H1 (cell line): ENCODE results near the gene ADAMTS4.

ENCODE experiments used
- CEBPB ChIP-seq: IDR thresholded peaks from 2 replicates; pipeline ENCODE4 v1.6.1; 2012; ENCODE audit warnings: low read depth, low read length
- CREB1 ChIP-seq: IDR thresholded peaks from 2 replicates; pipeline ENCODE4 v1.6.1; 2012; ENCODE audit warnings: inconsistent platforms
- EP300 ChIP-seq, 2 experiments: IDR thresholded peaks; 1 replicate in 1 of 2; 2 replicates in 1 of 2; pipeline ENCODE4 v1.6.1; 2011 to 2012; ENCODE audit warnings: low read depth in 2 of 2, low read length in 2 of 2, mild to moderate bottlenecking in 2 of 2, borderline replicate concordance in 1 of 2, inconsistent platforms in 1 of 2, moderate library complexity in 1 of 2
- EZH2 ChIP-seq: fragments of 200-600 bp; sonication (generic); IDR thresholded peaks from 2 replicates; pipeline ENCODE4 v1.7.1; 2012; ENCODE audit warnings: low read depth, mild to moderate bottlenecking, moderate library complexity, low read length, inconsistent platforms; ENCODE audit not compliant: severe bottlenecking
- GTF2F1 ChIP-seq: IDR thresholded peaks from 2 replicates; pipeline ENCODE4 v1.6.1; 2012; ENCODE audit warnings: low read depth, low read length, improper control_type of control experiment, borderline replicate concordance
- HDAC6 ChIP-seq: IDR thresholded peaks from one replicate; pipeline ENCODE4 v1.7.1; 2012; ENCODE audit warnings: low read depth, mild to moderate bottlenecking, inconsistent platforms, low read length, moderate library complexity
- KDM5A ChIP-seq: fragments of 200-600 bp; IDR thresholded peaks from 2 replicates; pipeline ENCODE4 v1.7.1; 2012; ENCODE audit warnings: mild to moderate bottlenecking, low read length, inconsistent platforms, mixed read lengths
- POLR2A ChIP-seq, 2 experiments: IDR thresholded peaks; 1 replicate in 1 of 2; 2 replicates in 1 of 2; pipeline ENCODE4 v1.6.1; 2011; ENCODE audit warnings: low read depth in 2 of 2, low read length in 2 of 2, mild to moderate bottlenecking in 2 of 2; ENCODE audit errors: control extremely low read depth in 1 of 2
- POLR2AphosphoS5 ChIP-seq: IDR thresholded peaks from 2 replicates; pipeline ENCODE4 v1.6.1; 2011; ENCODE audit warnings: low read depth, low read length
- SIN3A ChIP-seq, 2 experiments: IDR thresholded peaks in 1 of 2; conservative IDR thresholded peaks in 1 of 2; 2 replicates each; pipeline ENCODE4 v1.6.1; 2011 to 2012; ENCODE audit warnings: low read length in 2 of 2, improper control_type of control experiment in 1 of 2, low read depth in 1 of 2, mild to moderate bottlenecking in 1 of 2
- SP1 ChIP-seq: IDR thresholded peaks from 2 replicates; pipeline ENCODE4 v1.6.1; 2011; ENCODE audit warnings: low read depth, low read length
- SP4 ChIP-seq: IDR thresholded peaks from 2 replicates; pipeline ENCODE4 v1.6.1; 2012; ENCODE audit warnings: low read length, inconsistent platforms
- TEAD4 ChIP-seq: IDR thresholded peaks from 2 replicates; pipeline ENCODE4 v1.6.1; 2012; ENCODE audit warnings: low read depth, low read length, inconsistent platforms, mixed read lengths
- TF ChIP-seq, protein P1 (sequence below), 3 experiments: IDR thresholded peaks; 1 replicate in 2 of 3; 2 replicates in 1 of 3; pipeline versions ENCODE4 v1.5.1 to v1.6.1; 2011; ENCODE audit warnings: low read length in 3 of 3, mild to moderate bottlenecking in 3 of 3, inconsistent platforms in 2 of 3, low read depth in 1 of 3, moderate library complexity in 1 of 3; ENCODE audit not compliant: insufficient read depth in 1 of 3; ENCODE audit errors: control extremely low read depth in 1 of 3

DNA sequence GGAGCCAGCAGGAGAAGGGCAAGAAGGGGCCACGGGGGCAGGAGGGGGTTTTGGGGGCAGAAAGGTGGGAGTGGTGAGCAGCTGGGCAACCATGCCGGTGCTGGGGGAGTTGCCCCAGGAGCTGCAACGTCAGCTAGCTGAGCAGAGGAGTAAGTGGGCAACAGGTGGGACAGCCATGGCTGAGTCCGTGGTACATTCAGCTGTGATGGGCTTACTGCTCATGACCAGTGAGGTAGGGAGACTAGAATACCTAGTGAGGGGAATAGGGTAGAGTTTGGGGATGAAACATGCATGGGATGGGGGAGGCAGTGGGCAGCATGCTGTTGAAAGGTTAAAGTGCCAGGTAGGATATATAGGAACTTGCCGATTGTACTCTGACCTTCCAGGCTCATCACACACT, 37.2 kb downstream of the ADAMTS4 start:
- no peak for TF ChIP-seq CREB1
- TF ChIP-seq, protein P1, sequence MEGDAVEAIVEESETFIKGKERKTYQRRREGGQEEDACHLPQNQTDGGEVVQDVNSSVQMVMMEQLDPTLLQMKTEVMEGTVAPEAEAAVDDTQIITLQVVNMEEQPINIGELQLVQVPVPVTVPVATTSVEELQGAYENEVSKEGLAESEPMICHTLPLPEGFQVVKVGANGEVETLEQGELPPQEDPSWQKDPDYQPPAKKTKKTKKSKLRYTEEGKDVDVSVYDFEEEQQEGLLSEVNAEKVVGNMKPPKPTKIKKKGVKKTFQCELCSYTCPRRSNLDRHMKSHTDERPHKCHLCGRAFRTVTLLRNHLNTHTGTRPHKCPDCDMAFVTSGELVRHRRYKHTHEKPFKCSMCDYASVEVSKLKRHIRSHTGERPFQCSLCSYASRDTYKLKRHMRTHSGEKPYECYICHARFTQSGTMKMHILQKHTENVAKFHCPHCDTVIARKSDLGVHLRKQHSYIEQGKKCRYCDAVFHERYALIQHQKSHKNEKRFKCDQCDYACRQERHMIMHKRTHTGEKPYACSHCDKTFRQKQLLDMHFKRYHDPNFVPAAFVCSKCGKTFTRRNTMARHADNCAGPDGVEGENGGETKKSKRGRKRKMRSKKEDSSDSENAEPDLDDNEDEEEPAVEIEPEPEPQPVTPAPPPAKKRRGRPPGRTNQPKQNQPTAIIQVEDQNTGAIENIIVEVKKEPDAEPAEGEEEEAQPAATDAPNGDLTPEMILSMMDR (IDR thresholded peaks at IDR 0.05; ENCODE audit: control extremely low read depth in 1 of 3, insufficient read depth in 1 of 3, low read depth in 1 of 3, low read length in 3 of 3): no peak
- no peak for TF ChIP-seq CEBPB
- no peak for TF ChIP-seq TEAD4
- TF ChIP-seq HDAC6: no peak
- TF ChIP-seq POLR2AphosphoS5: no peak
- TF ChIP-seq SP1: no peak
- TF ChIP-seq EZH2: no peak
- TF ChIP-seq EP300 (IDR thresholded peaks at IDR 0.05; ENCODE audit: borderline replicate concordance in 1 of 2, low read depth in 2 of 2, low read length in 2 of 2): no peak
- TF ChIP-seq POLR2A (IDR thresholded peaks at IDR 0.05; ENCODE audit: control extremely low read depth in 1 of 2, low read depth in 2 of 2, low read length in 2 of 2): no peak
- TF ChIP-seq SIN3A (conservative IDR thresholded peaks at IDR 0.05 in 1 of 2, IDR thresholded peaks at IDR 0.05 in 1 of 2; ENCODE audit: low read depth in 1 of 2, low read length in 2 of 2): no peak
- no peak for TF ChIP-seq KDM5A
- TF ChIP-seq GTF2F1: no peak
- no peak for TF ChIP-seq SP4
